ENCODE data around the gene NR6A1.
"Not testable (repeated sequence)": the region's sequence is repeated elsewhere in the genome, so short reads cannot be mapped to it uniquely, and the experiment has no call there.

NR6A1 gene

DNA sequence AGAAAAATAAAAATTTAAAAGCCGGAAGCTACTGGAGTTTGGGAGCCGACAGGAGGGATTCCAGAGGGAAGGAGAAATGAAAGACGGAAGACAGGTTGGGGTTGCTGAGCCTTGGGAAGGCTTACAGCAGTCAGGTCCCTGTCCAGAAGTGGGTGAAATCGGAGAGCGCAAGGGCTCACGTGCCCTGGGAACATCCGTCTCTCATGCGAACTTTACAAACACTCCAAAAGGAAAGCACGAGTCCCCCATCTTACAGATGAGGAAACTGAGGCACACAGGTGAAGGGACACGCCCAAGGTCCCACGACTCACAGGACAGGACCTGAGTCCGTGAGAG lies 5.5 kb upstream of the NR6A1 start:
- DNase-seq = no peak

DNA sequence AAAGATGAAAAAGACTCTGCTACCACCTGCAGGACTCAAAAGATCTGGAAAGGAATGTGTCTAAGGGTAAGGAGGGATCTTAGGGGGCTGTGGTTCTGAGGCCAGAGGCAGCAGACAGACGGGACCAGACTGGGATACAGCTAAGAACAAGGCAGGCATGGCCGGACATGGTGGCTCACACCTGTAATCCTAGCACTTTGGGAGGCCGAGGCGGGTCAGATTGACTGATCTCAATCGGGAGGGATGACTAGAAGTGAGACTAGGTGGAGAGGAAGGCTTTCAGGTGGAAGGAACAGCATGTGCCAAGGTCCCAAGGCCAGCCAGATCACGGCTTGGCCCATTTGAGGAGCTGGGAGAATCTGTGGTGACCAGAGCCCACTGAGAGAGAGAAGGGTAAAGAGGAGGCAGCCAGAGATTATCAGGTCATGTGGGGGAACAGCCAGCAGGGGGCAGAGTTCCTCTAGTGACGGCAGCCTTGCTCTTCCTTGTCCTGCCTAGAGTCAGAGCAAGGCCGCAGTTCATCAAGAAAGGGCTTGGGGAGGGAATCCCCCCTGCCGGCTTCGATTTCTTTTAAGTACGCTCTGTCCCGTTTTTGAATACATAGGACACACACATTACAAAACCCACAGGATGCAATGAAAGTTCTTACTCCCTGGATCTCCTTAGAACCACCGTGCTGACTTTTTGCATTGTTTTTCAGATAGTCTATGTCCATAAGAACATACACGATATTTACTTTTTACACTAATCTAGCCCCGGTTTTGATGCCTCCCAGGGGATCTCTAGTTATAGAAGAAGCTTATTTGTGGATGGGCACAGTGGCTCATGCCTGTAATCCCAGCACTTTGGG lies 3.2 kb upstream of the NR6A1 start:
- no peak for DNase-seq

DNA sequence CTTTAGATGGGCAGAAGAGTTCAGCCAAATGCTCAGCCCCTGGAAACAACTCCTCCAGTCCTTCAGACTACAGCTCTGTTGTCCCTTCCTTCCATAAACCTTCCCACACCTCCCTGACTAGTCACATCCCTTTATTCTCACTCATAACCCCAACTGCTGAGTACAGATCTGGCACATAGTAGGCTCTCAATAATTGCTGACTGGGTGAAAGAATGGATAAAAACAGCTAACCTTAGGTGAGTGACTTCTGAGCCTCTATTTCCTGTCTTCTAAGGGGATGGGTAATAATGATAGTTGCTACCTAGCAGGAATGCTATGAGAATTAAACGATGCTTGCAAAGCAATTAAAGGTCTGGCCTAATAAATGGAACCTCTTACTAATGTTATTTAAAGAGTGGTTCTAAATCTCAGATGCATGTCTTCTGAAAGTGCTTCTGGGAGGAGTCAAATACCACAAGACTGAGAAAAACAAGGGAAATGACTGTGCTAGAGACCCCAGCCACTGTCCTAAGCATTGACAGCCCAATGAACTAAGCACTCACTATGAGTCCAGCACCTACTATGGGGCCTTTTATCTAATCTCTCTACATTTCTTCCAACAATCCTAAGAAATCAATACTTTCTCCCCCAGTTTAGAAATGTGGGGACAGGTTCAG lies 2.5 kb upstream of the NR6A1 start:
- no peak for DNase-seq

DNA sequence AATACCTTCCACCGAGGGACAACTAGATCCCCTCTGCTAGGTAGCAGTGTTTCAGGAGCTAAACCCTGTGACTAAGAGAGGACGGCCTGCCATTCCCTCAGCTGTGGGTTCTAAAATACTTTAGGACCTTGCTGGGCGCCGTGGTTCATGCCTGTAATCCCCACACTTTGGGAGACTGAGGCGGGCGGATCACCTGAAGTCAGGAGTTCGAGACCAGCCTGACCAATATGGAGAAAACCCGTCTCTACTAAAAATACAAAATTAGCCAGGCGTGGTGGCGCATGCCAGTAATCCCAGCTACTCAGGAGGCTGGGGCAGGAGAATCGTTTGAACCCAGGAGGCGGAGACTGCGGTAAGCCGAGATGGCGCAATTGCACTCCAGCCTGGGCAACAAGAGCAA lies 1.8 kb upstream of the NR6A1 start:
- DNase-seq = not testable (repeated sequence)

DNA sequence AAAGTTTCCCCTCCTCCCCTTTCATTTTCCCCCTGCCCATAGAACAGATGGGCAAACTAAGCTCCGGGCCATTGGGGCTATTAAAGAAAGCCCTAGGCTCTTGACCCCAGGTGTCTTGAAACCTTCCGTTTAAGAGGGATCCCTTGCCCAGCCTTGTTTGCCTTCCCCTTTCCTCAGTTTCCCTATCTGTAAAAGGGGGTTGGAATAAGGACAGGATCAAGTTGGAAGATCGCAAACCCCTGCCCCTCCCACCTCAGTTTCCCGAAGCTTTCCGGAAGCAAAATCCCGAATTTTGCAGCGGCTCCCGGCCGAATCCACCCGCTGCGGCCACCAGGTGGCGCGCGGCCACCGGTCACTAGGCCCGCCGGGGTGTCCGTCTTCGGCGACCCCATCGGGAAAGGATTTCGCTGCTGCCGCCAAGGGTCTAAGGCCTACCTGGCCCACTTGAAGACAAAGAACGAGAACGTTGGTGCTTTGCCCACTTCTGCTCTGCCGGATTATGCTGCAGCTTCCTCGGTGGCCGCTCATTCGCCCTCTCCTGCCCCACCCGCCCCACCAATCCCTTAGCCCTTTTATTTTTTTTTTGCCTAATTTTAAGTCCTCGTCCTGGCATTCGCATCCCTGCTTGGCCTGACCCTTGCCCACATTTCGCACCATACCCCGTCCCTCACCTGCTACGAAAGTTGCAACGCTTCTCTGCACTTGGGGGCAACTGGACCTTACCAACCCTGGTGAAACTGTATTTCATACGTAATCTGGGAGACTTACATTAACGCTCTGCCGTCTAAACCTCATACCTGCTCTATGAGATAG lies 962 bp upstream of the NR6A1 start:
- DNase-seq = no peak

DNA sequence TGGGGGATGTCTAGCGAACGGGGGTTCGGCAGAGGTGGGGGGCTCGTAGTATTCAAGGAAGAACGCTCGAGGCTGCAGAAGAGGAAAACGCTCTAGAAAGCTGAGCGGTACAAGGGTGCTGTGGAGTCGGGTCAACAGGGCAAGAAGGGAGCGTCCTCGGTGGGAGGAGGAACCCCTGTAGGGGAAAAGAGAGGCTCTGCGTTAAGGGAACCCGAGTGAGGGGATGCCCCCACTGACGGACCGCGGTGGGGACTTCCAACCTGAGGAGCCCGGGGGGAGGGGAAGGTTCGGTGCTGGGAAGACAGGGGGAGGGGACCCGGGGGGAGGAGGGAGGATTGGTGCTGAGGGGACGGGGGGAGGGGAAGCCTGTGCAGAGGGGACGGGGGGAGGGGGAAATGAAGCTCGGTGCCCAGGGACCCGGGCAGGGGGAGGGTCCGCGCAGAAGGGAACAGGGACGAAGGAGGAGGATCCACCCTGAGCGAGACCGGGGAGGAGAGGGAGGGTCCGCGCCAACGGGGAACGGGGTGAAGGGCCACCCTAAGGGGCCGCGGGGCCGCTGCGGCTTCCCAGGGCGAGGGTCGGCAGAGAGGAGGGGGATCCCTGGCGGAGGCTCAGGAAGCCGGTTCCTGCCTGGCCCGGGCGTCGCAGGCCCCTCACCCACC lies 621 bp downstream of the NR6A1 start:
- DNase-seq = no peak

DNA sequence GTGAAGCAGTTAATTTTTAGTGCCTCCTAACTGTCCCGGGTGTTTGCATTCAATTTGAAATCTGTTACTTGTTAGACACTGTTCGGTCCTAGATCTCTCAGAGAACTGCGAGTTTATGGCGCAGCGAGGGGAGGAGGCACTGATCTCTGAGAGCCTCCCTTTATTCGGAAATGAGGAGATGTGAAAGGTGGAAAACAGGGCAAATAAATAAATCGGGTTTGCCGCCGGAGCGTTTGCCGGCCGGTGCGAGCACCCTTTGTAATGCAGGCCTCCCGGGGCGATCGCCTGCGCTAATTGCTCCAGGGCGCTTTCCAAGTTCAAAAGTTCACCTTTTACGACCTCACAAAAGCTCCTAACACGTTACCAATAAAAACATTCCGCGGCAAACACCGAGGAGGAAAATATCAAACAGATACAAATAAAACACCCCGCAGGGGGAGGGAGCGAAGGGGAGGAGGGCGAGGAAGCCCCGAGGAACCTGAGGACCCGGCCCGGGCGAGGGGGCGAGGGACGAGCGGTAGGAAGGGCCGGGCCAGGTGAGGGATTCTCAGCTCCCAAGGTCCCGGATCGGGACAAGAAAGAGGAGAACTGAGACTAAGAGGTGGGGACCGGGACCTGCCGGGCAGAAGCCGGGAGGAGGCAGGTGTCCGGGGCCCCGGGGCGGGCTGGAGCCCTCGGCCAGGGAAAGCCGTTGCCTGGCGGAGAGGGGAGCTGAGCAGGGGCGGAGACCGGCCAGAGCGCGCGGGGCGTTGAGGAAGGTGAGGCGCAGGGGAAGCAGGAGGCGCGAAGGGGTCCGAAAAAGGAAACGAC lies 1.4 kb downstream of the NR6A1 start:
- DNase-seq = no peak

DNA sequence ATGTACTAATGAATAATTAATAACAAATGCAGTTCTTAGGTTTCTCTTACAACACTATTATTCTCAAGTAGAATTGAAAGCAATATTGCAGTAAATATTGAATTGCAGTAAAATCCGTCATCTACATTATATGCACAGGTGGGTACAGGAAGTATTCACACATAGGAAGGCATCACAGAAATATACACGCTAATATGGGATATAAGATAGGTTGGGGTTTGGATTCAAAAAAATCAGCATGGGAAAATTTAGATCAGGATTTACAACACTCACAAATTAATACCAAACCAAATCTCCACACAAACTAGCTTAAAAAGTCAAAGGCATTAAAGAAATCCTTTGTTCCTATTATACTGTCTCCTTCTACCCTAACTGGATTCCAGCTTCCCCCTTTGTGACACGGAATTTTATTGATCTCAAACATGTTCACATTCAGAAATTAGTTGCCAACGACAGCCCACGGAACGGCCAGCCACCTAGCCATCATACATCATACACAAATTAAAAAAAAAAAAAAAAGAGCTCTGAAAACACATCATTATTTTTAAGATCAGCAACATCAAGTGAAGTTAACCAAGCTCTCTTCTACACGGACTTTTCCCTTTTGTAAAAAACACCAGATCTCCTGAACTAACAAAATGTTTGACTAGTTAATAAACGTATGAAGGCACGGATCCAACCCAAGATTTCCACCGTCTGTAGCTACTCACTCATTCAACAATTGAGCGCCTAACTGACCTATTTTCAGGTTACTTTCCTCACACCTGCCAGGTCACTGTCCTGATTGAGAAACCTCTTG lies 2.2 kb downstream of the NR6A1 start:
- DNase-seq = no peak

DNA sequence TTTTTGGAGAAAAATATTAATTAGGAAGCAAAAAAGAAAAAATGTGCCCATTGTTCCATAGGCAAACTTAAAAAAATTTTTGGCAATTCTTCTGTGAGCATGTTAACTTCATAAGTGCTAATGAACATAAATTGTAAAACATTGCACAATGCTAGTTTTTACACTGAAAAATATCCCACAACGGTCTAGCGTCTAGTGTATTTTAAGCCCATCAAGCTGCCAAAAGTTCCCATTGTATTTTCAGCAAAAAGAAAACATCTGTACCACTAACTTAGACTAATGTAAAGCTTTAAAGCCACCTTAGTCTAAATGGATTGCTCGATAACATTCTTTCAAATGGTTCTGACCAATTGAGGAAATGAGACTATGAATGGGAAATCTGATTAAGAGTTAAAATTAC lies 2.8 kb downstream of the NR6A1 start:
- DNase-seq = no peak

DNA sequence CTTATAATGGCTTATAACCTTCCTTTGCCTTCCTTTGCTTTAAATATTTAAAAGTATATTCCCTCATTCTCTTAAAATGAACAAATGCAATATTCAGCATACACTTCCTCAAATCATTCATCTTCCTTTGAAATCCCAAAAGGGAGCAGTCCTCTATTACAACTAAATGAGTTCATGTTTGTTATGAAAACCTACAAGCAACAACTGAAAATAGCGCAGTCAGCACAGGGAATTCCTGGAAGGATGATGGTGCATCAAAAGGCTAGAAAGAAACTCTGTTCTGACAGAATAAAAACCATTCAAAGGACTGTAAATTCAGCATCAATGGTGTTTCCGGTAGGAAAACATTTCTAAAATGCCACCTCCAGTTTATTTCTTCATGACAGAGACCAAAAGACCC lies 3.3 kb downstream of the NR6A1 start:
- no peak for DNase-seq

DNA sequence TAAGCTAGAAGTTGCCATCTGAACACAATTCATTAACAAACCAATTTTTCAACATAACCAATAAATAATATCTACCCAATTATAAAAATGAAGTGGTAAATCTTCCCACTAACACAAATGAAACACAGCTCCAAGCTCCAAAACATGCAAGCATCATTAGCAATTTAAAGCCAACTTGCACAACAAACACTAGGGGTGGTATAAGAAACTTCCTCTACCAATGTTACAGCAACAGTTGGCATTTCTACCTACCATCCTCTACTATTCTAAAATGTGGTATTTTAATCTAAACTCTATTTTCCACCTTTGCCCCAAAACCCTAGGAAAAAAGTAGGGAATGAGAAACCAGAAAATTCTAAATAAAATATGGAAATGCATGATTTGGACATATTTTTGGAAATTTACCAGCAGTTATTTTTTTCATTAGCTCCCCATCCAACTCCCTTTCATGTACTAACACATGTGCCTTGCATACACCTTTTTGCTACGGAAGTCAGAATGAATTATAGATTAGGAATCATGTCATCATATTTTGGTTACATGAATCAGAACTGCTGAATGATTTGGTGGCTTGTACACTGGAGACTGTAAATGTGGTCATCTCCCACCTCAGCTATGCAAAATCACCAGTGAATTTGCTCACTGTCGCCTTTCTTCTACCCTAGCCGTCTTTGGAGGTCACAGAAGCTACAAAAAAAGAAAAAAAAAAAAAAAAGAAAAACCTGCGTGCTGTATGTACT lies 4.1 kb downstream of the NR6A1 start:
- DNase-seq = no peak

DNA sequence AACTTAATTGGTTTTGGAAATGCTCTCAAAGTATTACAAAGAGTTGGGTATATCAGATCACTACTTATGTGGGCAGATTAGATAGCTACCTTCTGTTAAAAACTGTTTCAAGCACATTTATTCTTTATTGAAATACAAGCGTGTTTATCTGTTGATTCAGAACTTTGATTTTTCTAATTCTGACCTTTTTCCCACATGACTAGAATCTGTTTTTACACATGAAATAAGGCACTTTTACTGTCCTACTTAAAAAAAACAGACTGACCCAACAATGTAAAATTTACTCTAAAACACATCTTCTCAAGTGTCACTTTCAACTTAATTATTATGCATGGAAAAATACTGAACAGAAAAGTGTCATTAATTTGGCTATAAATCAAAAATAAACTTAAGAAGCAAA lies 4.8 kb downstream of the NR6A1 start:
- no peak for DNase-seq

DNA sequence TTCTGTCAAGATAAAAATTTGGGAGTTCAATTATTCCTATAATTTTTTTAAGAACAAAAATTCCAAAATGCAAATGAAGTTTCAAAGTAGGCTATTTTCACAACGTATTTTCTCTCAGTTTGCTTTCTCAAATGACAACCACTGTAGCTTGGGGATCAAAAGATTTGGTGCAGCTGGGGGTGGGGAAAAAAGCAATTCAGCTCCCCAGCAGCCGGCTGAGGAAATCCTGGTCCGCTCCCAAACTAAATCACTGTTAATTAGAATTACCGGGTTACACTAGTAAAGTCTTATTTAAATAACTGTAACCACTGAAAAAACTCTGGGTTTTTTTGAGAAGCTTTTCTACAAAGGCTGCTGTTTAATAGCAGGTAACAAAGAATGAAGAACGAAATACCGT lies 5.7 kb downstream of the NR6A1 start:
- no peak for DNase-seq

DNA sequence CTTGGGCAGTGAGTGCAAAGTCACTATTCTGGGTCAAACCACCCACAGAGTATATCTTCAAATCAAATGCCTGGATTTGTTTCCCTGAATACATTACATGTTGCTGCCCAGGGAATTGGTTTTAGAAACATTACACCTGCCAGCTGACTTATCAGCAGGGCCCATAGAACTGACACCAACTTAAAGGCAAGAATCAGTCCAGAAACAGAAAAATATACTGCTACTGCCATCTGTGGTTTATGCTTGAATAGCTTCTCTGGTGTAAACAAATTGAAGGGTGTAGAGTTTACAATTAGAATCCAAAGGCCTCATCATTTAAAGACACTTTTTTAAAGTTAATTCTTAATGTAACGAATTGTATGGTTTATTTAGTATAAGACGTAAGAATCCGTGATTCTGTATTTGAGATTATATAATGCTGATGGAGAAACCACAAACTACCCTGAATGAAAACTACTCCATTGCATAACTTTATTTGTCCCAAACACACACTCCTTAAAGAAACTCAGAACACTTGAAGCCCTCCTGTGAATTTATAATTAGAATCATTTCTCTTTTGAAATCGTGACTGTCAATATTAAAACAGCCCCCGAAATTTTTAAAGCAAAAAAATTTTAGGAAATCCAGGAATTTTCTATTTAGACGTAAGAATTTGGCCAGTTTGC lies 6.2 kb downstream of the NR6A1 start:
- no peak for DNase-seq

DNA sequence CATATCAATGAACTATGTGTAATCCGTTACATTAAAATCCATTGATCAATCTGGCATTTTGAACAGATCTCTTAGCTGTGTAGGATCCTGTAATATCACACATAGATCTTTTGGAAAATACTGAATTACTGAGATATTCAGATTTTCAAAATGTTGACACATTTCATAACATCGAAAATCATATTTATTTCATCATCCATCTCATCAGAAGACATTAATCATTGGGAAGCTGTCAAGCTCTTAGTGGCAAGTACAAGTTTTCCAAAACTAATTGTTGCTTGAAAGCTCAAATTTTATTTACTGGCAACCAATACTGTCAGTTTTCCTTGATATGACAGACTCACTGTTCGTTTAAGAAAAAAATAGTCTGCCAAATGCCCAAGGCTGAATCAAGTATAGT lies 8.5 kb downstream of the NR6A1 start:
- DNase-seq = no peak

DNA sequence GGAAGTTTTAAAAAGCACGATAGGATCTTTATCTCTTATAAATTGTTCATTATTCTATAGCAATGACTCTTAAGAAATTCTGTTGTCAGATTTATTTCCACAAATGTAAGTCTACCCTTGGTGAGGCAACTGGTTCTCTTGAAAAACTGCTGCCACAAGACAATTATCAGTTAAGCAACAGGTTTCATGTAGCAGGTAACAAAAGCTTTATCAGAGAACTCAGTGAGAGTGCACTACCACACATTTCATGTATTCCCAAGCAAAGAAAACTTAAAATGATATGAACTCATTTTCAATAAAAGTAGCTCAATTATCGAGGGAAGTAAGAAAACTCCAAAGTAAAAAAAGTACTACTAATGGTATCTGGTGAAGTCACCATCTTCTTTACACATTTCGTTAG lies 9.4 kb downstream of the NR6A1 start:
- DNase-seq = no peak

DNA sequence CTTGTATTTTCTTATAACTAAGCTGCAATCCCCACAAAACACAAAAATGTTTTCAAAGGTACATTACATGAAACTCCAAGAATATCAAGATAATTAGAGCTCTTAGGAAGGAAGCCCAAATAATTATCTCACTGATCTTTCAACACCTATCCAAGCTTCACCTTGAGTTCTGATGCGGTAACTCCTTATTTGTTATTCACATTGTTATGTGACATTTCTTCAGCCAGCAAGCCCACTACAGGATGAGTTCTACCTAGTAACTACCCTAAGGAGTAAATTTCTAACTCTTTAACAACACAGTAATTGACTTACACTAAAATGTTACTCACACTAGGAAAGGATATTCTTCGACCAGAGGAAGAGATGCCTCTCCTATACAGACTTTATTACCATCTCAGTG lies 9.9 kb downstream of the NR6A1 start:
- DNase-seq = no peak

DNA sequence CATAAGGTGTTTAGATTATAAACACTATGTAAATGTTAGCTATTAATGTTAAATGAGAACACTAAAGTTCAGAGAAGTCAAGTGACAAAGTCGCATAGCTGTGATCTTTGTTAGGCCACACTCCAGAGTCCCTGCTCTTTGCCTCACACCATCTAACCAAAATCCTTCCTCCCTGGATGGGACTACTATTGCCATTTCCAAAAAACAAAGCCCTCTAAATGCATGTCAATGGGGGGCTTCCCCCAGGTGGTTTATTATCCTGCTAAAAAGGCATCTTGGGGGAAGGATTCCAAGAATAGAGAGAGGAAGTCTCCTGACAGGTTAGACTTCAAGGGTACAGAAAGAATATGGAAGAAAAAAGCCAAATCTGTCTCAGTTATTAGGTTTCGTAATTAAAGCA lies 10.4 kb downstream of the NR6A1 start:
- no peak for DNase-seq

DNA sequence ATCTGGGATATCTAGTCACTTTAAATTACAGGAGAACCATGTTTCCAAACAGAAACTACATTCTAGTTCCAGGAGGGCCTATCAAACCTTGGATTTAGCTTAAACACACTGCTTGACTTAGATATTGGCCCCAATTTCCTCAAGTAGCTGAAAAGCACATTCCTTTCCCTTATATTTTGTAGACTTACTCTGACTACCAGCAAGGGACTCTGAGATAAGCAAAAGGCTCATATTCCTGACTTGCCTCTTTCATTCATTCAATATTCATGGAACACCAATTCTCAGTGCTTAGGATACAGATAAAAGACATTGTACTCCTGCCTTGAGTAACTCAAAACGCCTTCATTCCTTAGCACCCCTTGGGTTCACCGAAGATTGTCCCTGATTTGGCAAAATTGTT lies 11.8 kb downstream of the NR6A1 start:
- no peak for DNase-seq

DNA sequence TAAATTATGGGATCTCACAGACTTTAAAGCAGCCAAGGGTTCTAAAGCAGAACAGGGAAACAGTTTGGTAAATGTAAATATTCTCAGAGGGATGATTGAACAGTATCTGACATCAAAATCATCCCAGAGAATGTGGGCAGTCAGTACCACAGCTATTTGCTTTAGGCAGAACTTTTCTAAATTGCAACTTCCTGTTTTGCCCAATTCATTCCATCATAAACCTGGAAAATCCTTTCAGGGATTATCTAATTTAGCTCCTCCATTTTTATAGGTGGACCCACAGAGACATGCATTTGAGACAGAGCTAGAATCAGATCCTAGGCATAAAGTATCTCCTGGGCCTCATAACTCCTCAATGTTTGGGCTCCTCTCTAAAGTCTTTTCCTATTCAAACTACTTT lies 12.4 kb downstream of the NR6A1 start:
- DNase-seq = no peak
